NCI-H2029 (cell line): ENCODE results near the gene FUBP3.
A peak's percentile ranks its signal among the peaks of the same experiment; 100 is the strongest.

Source experiments
- DNase-seq: peaks from one replicate; lab custom pipeline; 2025; lab: John Stamatoyannopoulos, UW

The FUBP3 gene

DNA sequence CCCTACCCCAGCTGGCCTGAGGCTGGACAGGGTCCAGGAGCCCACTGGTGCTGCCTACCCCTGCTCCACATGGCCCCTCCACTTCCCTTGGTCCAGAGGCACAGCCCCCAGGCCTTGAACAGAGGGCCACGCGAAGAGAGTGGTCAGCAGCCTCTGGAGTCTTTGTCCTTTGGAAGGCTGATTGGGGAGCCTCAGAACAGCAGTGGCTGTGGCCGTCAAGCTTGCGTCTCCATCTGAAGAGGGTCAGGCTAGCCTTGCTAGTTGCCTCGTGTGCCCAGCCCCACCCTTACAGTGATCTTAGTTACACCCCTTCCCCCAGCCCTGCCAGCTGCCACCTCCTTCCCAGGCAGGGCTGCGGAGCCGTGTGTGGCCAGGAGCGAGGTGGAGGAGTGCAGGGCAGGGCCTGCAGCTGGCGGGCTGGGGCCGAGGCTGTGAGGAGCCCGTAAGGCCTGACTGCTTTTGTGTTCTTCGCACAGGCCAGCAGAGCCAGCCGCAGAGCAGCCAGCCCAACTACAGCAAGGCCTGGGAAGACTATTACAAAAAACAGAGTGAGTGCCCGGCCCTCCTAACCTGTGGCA lies 54.9 kb downstream of the FUBP3 start:
- no peak for DNase-seq

DNA sequence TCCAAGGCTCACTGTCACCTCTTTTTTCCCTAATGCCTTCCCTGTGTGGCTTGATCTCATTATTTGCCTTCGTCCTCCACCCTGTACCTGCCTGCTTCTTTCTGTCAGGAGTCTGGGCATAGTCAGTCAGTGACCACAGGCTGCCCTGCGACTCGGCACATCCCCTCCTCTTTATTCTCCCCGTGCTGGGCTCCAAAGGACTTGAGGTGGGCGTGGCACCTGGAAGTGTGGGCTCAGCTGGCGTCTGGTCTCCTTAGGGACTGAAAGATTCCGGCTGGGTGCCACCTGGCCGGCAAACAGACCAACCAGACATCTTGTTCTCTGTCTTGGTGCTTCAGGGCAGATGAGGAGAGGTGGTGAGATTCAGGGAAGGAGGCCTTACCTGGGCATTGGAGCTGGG lies 55.4 kb downstream of the FUBP3 start:
- no peak for DNase-seq

DNA sequence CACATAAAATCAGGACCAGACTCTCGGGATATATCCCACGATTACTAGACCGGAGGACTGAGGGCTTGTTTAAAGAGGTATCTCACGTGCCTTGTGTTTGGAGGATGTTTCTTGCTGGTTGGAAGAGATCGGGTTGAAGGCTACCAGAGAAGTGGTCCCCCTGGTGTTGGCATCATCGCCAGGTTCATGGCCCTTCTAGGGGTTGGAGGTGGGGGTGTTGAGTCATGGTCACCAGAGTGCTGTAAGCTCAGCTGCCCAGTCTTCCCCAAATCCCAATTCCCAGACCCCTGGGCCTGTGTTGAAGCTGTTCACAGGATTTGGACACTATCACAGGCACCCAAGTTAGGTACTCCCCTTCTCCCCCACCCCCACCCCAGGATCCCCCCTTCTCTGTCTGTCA lies 55.9 kb downstream of the FUBP3 start:
- no peak for DNase-seq

DNA sequence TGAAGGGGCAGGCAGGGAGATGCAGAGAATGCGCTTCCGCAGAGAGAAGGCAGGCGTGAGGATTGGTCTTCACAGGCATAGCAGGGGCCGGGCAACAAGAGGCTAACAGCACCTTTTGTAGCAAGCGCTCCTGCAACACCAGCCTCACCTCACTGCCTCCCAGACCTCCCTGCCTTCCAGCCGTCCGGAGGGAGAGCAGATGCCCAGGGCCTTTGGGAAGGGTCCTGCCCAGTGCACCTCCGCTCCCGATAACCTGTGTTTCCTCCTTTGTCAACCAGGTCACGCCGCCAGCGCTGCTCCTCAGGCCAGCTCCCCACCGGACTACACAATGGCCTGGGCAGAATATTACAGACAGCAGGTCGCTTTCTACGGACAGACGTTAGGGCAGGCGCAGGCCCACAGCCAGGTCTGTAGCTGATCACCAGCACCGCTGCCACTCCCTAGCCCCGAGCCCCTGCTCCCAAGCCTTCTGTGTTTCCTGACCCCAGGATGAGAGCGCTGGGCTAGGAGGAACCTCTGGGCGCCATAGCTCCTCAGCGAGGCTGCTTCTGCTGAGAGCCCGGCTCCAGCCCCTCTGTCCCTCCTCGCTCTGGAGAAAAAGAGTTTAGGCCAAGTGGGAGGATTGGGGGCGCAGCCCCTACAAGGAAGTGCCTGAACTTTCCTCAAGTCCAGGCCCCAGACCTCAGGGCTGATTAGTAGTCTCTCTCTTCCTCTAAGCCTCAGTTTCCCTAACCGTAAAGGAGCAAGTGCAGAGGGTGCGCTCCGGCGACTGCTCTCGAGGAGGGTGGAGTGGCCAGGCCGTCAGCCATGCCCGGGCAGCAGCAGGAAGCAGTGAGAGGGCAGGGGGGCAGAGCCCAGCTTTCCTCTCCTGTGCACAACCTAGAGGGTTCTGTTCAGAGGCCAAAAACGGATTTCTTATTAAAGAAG lies 56.6 kb downstream of the FUBP3 start:
- no peak for DNase-seq

DNA sequence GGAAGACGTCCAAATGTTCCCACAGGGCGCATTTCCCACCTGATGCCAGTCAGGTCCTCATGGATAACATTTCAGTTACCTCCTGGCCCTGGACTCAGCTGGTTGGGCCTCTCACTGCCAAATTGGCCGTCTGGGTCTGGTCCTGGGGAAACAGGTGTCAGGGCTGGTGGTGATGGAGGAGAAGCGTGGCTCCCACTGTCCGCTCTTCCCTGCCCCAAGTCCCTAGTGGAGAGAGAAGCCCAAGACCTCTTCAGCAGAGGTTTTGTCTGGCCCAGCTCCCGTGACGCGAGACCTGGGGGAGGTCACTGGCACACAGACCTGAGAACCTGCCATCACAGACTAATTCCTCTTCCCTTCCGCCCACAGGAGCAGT lies 57.3 kb downstream of the FUBP3 start:
- DNase-seq = no peak

DNA sequence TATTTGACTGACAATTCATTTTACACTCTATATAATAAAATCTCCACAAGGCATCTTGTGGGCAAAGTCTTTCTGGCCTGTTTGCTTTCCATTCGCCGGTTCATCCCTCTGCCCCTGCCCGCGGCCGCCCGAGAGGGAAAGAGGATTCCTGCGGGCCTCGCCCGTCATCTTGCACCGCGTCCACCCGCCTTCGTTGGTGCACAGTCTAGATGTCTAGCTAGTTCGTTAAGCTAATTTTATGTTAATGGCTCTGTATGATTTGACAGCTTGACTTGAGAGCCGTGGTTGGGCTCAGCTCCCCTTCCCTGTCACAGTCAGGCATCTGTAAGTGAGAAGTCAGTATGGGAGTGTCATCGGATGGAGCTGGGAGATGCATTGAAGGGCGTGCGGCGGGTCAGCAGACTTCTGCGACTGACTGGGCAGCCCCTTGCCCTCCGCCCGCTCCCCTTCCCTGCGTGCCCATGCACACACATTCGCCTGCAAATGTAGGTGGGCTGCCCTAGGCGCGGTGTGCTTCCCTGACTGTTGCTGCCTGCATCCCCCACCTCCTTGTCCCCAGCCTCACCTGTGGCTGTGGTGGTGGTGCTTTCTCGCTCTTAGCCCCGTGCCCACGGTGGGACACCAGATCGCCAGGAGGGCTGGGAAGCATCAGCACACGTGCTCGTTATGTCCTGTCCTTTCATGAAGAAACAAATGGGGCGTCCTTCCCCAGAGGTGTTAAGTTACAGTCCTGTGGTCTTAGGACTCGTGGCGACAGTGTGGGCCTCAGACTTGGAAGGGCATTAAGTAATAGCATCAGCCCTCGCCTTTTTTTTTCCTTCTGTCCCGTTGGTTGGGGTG lies 59.1 kb downstream of the FUBP3 start:
- DNase-seq = no peak

DNA sequence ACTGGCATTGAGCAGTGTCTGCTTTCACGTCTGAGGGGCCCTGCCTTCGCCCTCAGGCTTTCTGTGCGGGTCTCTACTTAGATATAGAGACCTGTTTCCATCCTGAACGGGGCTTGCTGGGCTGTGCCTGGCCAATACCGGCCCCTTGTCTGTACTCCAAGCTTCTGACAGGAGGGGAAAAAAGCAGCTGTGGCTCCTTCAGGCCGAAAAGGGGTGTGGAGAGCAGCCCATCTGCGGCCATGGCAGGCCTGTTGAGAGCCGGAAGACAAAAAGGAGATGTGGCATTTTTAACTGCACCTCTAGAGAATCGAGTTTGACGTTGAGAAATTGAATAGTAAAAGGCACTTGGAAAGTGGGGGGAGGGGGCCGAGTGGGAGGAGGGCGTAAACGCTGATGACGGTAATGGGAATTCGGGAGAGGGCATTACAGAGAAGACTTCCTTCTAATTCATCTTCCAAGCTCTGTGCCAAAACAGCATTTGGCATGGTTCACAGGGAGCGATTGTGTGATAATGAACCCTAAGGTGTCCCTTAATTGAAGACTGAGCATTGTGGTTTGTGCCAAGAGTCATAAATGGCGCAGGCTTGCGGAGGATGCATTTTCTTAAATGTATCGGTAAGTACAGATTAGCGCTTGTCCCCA lies 59.9 kb downstream of the FUBP3 start:
- DNase-seq = no peak

DNA sequence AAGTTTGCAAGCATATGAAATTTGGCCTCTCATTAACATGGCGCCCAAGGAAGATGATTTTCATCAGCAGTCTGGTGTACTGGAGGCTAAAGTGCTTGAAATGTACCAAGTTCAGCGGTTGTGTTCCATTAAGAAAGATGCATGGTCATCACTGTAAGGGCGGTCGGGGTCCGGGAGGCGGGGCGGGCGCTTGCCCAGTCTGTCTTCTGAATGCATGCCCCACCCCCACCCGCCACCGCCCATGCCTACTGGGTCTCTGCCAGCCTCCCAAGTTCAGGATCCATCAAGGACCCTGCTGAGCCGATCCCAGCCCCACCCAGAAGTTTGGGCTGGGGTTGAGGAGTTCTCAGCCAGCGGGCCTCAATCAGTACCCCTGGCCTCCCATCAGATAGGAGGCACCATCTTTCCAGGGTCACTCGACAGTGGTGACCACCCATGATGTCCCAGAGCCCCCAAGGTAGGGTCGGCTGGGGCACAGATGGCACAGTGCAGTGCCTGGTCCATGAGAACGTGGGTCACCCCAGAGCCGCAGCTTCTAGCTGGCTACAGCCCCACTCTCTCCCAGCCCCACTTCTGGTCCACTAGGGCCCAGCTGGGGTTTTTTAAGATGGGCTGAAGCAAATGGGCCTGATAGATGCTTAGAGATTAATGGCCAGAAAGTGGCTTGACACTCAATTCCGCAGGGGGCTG lies 60.6 kb downstream of the FUBP3 start:
- DNase-seq = no peak

DNA sequence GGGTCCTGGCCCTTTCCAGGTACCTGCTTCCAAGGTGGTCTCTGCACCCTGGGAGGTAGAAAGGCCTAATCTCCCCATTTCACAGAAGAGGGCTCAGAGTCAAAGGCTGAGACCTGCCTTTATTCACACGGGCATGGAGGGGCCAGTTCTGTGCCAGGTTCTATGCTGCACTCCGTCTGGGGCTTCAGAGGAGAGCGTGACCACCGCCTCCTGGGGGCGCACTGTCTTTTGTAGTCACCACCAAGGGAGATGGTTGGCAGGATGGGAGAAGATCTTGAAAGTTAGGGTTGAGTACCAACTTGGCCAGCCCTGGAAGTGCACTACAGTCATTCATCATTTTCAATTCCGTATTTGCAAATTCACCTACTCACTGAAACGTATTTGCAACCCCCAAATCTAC lies 61.3 kb downstream of the FUBP3 start:
- no peak for DNase-seq

DNA sequence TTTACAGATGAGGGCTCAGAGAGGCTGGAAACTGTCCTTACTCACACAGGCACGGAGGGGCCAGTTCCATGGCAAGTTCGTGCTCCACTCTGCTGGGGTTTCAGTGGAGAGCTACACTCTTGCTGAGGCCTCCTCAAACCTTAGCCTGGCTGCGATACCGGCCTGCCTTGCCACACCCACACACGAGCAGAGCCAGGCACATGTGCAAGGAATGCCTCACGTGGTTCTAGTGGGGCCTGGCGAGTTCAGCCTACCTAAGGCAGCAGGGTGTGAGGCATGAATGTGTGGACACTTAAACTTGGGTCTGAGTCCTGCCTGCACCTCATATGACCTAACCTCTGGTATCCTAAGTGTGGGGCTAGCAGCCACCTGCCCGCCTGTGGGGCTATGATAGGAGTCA lies 63.5 kb downstream of the FUBP3 start:
- peak; percentile 54 for DNase-seq

DNA sequence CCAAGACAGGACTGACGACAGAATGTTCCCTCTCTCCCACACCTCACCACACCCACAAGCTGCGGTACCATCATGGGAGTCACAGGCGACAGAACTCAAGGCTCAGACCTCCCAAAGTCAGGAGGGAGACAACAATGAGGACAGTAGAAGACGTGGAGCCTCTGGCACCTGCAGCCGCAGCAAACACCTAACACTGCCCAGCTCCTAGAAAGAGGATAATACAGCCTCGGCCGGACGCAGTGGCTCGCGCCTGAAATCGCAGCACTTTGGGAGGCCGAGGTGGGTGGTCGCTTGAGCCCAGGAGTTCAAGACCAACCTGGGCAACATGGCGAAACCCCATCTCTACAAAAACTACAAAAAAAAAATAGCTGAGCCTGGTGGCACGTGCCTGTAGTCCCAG lies 71.8 kb downstream of the FUBP3 start:
- no peak for DNase-seq

DNA sequence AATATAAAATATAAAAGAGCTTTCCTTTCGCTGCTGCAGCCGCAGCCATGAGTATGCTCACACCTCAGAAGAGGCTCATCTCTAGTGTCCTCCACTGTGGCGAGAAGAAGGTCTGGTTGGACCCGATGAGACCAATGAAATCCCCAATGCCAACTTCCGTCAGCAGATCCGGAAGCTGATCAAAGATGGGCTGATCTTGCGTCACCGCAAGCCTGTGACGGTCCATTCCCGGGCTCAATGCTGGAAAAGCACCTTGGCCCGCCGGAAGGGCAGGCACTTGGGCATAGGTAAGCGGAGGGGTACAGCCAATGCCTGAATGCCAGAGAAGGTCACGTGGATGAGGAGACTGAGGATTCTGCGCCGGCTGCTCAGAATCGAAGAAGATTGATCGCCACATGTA lies 72.4 kb downstream of the FUBP3 start:
- peak; percentile 28 for DNase-seq

DNA sequence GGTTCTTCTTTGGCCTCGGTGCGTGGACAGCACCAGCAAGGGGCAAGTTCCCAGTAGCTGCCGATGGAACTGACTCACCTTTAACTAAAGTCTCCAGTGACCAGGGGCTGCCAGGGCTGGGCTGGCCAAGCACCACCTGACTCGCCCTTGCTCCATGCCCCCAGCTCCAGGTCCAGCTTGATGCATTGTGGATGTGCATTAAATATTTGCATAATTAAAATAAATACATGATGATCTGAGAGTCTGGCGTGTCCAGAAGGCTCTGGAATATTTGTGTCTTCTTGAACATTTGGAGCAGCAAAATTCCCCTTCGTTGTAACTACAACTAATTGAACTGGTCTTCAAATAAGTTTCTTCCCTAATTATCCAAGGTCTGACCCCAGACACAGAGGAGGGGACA lies 75.5 kb downstream of the FUBP3 start:
- DNase-seq = no peak

DNA sequence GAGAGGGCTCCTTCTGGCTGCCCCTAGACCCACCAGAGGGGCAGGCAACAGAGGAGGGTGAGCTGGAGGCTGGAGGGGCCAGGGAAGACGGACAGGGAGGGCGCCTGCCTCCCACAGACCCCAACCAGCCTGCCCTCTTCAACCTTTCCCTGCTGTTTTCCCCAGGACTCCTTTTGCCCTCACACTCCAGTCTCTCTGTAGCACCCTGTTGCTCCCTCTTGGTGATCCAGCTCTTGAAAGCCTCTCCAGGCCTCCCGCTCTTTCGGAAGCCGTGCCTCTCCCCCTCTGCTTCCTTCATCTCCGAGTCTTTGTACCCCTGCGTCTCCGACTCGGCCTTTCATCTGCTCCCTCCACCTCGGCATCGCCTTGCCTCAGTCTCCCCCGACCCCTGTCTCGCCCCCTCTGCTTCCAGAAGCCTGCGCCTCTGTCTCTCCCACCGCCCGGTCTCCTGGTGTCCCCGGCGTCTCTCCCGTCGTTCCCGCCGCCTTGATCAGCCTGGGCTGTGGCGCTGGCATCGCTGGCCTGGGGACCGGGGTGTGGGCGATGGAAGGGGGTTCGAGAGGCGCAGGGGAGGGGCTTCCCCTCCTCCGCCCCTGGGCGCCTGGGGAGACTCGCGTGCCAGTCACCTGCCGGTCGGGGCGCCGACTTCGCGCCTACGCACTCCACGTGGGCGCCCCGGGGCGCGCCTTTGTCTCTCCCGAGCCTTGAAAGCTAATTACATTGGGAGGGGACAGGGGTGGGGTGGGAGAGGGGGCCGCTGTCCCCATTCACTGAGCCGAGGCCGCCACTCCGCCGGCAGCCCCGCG lies 79.7 kb downstream of the FUBP3 start:
- DNase-seq = no peak

DNA sequence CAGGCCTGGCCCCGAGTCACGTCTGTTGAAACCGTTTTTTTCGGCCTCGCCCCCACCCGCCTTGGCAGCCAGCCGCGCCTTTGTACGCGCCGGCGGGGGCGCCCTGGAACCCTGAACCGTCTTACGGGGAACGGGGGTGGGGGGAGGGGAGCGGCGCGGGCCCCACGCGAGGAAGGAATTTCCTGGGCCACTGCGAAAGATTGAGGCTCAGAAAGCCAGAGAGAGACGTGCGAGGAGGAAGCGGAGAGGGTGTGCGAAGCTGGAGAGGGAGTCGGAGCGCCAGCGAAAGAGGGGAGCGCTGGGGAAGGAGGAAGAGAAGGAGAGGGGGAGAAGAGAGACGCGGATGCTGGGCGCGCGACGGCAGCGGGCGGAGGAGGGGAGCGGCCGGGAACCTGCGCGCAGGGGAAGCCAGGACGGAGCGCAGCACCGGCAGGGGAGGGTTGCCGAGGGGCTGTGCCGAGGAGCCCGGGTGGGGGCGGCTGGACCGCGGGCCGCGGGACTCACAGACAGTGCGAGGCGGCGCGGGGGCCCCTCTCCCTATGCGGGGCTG lies 80.4 kb downstream of the FUBP3 start:
- DNase-seq = no peak

DNA sequence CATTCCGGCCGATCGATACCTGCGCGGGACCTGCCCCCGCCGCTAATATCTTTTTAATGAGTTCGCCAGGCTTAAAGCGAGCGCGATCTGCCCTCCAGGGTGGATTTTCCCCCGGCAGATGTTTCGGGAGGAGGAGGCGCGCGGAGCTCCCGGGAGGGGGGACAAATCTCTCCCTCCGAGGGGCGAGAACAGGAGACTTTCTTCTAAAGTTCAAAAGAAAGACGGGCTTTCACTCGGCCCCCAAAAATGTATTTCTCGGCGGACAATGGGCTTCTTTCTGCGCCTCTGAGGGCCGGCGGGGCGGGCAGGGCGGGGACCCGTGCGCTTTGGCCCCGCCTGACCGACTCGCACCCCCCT lies 80.9 kb downstream of the FUBP3 start:
- DNase-seq = no peak

DNA sequence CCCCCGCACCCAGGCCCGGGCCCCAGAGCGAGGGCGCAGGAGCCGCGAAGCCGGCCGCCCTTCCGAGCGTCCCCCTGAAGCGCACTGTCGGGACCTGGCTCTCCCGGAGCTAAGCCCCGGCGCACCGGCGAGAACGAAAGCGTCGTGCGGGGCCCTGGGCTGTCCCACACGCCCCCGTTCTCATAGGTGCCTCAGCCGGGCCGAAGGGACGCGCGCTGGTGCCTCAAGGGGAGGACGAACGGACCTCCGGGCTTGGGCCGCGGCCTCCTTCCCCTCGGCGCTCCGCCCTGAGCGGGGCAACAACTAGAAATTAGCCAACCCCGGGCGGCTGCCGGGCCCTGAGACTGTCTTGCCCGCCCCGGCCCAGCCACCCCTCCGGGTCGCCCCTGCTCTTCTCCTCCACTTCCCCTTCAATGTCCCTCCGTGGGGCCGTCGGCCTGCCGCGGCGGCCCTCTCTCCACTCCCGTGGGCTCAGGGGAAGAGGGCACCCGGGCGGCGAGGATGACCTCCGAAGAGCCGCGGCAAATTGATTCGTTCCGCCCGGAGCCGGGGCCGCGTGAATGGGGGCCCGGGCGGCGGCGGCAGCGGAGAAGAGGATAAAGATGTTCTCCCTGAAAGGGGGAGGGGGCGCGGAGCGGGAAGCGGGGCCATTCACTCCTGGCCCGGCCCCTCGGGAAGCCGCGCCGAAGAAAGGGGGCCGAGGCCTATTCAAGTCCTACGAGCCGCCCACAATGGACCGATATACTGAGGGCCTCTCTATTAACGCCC lies 81.5 kb downstream of the FUBP3 start:
- no peak for DNase-seq

DNA sequence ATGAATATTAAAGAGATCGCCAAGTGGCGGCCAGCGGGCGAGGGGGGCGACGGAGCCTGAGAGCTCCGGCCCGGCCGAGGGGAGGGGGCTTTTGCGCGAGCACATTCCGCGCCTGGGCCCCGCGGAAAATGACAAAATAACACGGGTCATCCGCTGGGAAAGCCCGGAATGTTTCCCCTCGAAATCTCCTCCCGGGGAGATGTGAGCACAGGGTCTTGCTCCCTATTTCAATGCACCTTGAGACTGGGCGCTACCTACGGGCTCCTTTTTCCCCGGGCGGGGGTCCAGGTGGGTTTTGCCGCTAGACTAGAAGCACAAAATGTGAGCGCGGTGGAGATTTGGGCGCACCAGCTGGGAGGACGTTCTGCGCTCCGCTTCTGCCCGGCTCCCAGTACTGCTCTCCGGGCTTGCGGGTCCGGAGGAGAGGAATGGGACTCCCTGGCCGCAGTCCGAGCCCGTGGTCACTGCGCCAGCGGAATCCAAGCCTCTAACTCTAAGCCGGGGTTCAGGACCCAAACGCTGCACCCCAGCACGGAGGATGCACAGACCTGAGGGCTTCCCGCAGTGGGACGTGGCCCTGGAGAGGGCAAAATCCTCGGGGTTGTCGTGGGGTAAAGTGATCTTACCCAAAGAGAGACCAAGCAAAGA lies 82.2 kb downstream of the FUBP3 start:
- DNase-seq = no peak
